Retinal pigment epithelial cell (primary cell): ENCODE data around the gene ANKS6.

Experiments used
- DNase-seq: peaks from one replicate; pipeline ENCODE4 v3.0.0-alpha.2; 2010; ENCODE audit warnings: low read depth
- H3K4me3 ChIP-seq: 2 replicates; pipeline ENCODE4 v1.5.1; 2011; ENCODE audit warnings: mild to moderate bottlenecking, low read length, control low read depth, moderate library complexity
- CTCF ChIP-seq: conservative IDR thresholded peaks from 2 replicates; pipeline ENCODE4 v1.5.1; 2011; ENCODE audit warnings: low read depth, low read length, control low read depth, inconsistent platforms

Gene ANKS6

DNA sequence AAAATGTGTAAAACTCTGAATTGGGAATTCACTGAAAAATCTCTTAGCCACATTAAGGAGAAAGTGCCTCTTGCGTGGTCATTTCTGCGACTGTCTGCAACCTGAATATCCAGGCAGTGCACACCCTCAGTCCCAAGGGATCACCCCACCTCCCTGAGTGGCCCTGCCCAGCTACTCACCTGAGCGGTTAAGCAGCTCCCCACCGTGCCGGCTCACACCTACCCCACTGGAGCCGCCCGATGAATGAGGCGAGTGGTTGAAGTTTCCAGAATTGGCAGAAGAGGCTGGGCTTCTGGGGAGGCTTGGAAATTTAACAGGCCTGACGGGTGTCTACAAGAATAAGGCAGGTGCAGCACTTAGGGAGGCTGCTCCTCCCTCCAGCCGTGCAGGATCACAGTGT is 25.6 kb downstream of the ANKS6 start:
- H3K4me3 ChIP-seq, result no peak overlapping the region
- no peak for DNase-seq
- TF ChIP-seq CTCF, result no peak

- DNase-seq, result no peak
- H3K4me3 ChIP-seq, result no peak overlapping the region
- no peak for TF ChIP-seq CTCF
These were observed 28.0 kb downstream of the ANKS6 start for GRCh38 chr9:98768344-98768743.

DNA sequence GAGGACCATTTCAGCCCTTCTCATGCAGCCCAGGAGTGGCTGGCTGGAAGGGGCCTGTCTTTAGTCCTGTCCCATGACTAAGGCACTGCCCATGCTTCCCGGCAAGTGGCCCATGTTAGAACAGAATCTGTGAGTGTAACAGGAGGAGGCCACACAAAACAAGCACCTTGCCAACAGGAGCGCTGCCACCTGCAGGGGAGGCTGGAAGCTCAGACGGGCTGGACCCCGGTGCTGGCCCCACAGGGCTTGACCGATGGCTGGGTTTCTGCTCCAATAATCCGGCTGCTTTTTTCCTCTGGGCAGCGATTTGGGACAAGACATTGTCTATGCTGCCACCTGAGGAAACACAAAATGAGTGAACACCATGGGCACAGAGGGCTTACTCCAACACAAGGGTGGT is 28.4 kb downstream of the ANKS6 start:
- H3K4me3 ChIP-seq, result no peak overlapping the region
- DNase-seq, result no peak
- TF ChIP-seq CTCF, result no peak

DNA sequence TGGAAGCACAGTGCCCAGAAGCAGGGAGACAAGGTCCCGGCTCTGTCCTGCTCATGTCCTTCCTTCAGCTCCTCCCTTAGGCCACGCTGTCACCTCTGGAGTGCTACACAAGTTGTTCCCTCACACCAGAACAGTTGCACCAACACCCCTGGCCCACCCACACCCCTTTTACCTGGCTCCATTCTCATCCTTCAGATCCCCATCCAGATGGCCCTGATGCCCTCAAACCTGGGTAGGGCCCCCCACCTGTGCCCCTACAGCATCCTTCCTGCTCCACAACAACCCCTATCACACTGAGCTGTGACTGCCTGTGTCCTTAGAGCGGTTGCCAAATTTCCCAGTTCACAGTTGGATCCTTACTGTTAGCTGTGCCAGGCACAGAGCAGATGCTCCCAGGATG is 29.2 kb downstream of the ANKS6 start:
- no peak for TF ChIP-seq CTCF
- H3K4me3 ChIP-seq, result no peak overlapping the region
- DNase-seq, result no peak

DNA sequence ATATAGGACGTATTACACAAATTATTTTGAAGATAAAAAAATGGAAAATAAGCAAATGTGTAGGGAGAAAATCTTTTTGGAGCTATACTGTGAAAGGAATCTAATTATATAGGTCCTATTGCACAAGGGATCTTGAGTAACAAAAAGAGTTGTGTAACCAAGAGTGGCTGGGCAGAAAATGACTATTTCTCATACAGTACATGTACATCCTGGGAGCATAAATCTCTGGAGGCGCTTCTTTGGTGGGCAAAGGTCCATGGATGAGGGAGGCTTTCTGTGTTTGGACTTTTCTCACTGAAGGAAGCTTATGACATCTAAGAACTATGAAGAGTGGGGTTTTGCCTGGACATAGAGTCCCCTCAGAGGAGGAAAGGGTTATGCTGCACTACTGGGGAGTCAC is 29.8 kb downstream of the ANKS6 start:
- no peak overlapping the region for H3K4me3 ChIP-seq
- TF ChIP-seq CTCF, result no peak
- DNase-seq, result no peak

GRCh38 chr9:98765256-98765655 is 31.1 kb downstream of the ANKS6 start:
- DNase-seq, result no peak
- no peak for TF ChIP-seq CTCF
- no peak overlapping the region for H3K4me3 ChIP-seq

- DNase-seq, result no peak
- TF ChIP-seq CTCF, result no peak
- no peak overlapping the region for H3K4me3 ChIP-seq
These were observed 32.2 kb downstream of the ANKS6 start for GRCh38 chr9:98763986-98764745.
